Measurements from ENCODE around the gene C2CD3. TPM values are rescaled to one million over a fixed set of nuclear protein-coding genes. Genes with fewer than 3 reads are reported as not detected.
"Not testable (repeated sequence)": the region's sequence is repeated elsewhere in the genome, so short reads cannot be mapped to it uniquely, and the experiment has no call there.

Gene C2CD3
- total RNA-seq, 2 experiments from 2014 or later: 24.9 to 25.3 TPM

DNA sequence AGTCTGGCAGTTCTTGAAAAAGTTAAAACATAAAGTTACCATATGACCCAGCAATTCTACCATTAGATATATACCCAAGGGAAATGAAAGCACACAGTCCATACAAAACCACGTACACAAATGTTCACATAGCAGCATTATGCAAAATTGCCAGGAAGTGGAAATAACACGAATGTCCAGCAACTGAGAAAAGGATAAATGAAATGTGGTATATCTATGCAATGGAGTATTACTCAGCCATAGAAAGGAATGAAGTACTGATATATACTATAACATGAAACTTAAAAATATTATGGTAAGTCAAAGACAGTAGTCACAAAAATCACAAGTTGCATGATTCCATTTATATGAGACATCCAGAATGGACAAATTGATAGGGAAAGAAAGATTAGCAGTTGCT, 57.9 kb downstream of the C2CD3 start:
- no peak for DNase-seq
- Mint-ChIP-seq H3K27ac (no peak overlapping the region), H3K4me1 (no peaks in the 10 kb centered on the region), H3K9me3 (peaks cover 2% of the 10 kb centered on the region), H3K4me3 (no peak overlapping the region), H3K36me3 (peaks cover 38% of the 10 kb centered on the region), H3K27me3 (no peaks in the 10 kb centered on the region)

DNA sequence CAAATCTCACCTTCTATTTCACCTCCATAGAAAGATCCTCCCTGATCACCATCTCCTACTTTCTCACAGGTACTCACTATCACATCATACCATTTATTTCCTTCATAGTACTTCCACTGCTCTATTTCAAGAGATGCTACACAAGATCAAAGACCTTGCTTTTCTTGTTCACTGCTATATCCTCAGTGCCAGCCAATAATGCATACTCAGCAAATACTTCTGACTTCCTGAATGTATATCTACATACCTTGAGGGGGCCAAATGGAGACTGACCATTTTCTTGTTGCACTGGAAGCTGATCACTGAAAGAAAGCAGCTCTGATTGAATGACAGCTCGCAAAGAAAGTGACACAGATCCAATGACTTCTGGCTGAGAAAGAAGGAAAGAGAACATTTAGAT, 64.7 kb downstream of the C2CD3 start:
- no peak overlapping the region for H3K4me3 Mint-ChIP-seq
- H3K4me1 Mint-ChIP-seq: no peaks in the 10 kb centered on the region
- DNase-seq: no peak
- no peaks in the 10 kb centered on the region for H3K9me3 Mint-ChIP-seq
- H3K27ac Mint-ChIP-seq: no peak overlapping the region
- H3K27me3 Mint-ChIP-seq: no peaks in the 10 kb centered on the region
- peaks cover 16% of the 10 kb centered on the region for H3K36me3 Mint-ChIP-seq

GRCh38 chr11:74102321-74102720, 68.5 kb downstream of the C2CD3 start:
- Mint-ChIP-seq H3K36me3 (peaks cover 23% of the 10 kb centered on the region), H3K4me1 (peaks cover 2% of the 10 kb centered on the region), H3K27ac (no peak overlapping the region), H3K27me3 (no peaks in the 10 kb centered on the region), H3K9me3 (no peaks in the 10 kb centered on the region), H3K4me3 (no peak overlapping the region)
- DNase-seq: no peak

DNA sequence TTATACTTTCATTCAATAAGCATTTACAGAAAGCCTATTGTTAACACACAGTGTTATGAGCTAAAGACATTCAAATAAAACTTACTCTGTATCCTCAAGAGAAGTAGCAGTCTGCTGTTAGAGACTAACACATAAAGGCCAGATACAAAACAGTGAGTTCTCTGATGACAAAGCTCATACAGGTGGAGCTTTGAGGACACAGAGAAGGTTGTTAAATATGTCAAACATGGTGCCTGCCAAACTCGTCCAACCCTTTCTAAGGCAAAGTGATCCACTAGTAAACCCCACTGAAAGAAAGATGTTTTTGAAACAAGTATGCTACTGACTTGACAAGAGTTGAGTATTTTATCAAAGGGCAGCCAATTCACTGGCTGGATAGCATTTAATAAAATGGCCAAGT, 70.1 kb downstream of the C2CD3 start:
- Mint-ChIP-seq H3K27ac (peak overlapping the region; percentile 12), H3K4me3 (no peak overlapping the region)

GRCh38 chr11:74100231-74100630, 70.6 kb downstream of the C2CD3 start:
- no peaks in the 10 kb centered on the region for H3K9me3 Mint-ChIP-seq
- H3K36me3 Mint-ChIP-seq: peaks cover 19% of the 10 kb centered on the region
- H3K27ac Mint-ChIP-seq: no peak overlapping the region
- no peak overlapping the region for H3K4me3 Mint-ChIP-seq
- no peaks in the 10 kb centered on the region for H3K27me3 Mint-ChIP-seq
- peaks cover 2% of the 10 kb centered on the region for H3K4me1 Mint-ChIP-seq
- DNase-seq: no peak

More for the DNA sequence above, 70.1 kb downstream of the C2CD3 start:
- no peaks in the 10 kb centered on the region for H3K27me3 Mint-ChIP-seq
- peaks cover 20% of the 10 kb centered on the region for H3K36me3 Mint-ChIP-seq
- no peaks in the 10 kb centered on the region for H3K9me3 Mint-ChIP-seq
- peaks cover 2% of the 10 kb centered on the region for H3K4me1 Mint-ChIP-seq
- DNase-seq: no peak

- no peak overlapping the region for H3K27ac Mint-ChIP-seq
- H3K9me3 Mint-ChIP-seq: no peaks in the 10 kb centered on the region
- H3K27me3 Mint-ChIP-seq: no peaks in the 10 kb centered on the region
- no peak overlapping the region for H3K4me3 Mint-ChIP-seq
- DNase-seq: no peak
- peaks cover 24% of the 10 kb centered on the region for H3K36me3 Mint-ChIP-seq
- peaks cover 2% of the 10 kb centered on the region for H3K4me1 Mint-ChIP-seq
Observed at GRCh38 chr11:74097686-74098237, 73.0 kb downstream of the C2CD3 start.

- no peaks in the 10 kb centered on the region for H3K27me3 Mint-ChIP-seq
- H3K27ac Mint-ChIP-seq: no peak overlapping the region
- no peak overlapping the region for H3K4me3 Mint-ChIP-seq
- H3K36me3 Mint-ChIP-seq: peaks cover 22% of the 10 kb centered on the region
- no peak for DNase-seq
- peaks cover 2% of the 10 kb centered on the region for H3K4me1 Mint-ChIP-seq
- H3K9me3 Mint-ChIP-seq: no peaks in the 10 kb centered on the region
Observed at GRCh38 chr11:74094393-74094792, 76.4 kb downstream of the C2CD3 start.

DNA sequence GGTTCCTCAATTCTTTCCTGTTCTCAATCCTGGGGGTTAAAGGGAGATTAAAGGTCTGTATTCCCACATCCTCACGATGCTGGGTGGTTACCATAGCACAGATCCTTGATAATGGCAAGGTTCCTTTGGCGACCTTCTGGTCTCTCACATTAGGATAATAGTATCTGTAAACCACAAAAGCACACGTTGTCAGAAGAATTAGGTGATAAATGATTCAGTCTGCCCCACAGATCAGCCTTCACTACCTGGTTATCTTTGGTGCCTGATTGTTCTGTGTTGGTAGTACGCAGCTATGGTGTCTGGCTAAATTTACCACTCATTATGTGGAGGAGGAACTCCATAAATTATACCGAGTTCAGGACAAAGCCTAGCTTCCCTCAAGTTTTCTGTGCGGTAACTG, 78.4 kb downstream of the C2CD3 start:
- no peak overlapping the region for H3K4me3 Mint-ChIP-seq
- H3K27me3 Mint-ChIP-seq: no peaks in the 10 kb centered on the region
- no peaks in the 10 kb centered on the region for H3K4me1 Mint-ChIP-seq
- no peak overlapping the region for H3K27ac Mint-ChIP-seq
- H3K9me3 Mint-ChIP-seq: no peaks in the 10 kb centered on the region
- no peak for DNase-seq
- peaks cover 18% of the 10 kb centered on the region for H3K36me3 Mint-ChIP-seq

DNA sequence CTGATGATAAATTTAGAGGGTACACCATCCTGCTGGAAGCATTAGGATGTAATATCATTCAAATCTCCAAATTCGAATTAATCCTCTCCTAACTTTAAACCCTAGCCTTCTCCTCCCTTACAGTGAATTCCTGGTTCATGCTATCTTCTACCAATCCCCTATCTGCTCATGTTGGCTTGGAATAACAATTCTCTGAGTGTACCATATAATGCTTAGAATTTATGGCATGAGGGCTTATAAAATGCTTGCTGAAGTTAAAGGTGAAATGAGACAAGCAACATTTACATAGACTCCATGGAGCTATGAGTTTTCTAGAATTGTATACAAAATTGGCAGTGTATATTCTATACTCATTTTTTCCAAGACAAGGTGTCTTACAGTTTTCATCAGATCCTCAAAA, 79.3 kb downstream of the C2CD3 start:
- no peak for DNase-seq
- peaks cover 14% of the 10 kb centered on the region for H3K36me3 Mint-ChIP-seq
- no peak overlapping the region for H3K27ac Mint-ChIP-seq
- no peaks in the 10 kb centered on the region for H3K4me1 Mint-ChIP-seq
- H3K27me3 Mint-ChIP-seq: no peaks in the 10 kb centered on the region
- no peaks in the 10 kb centered on the region for H3K9me3 Mint-ChIP-seq
- no peak overlapping the region for H3K4me3 Mint-ChIP-seq

GRCh38 chr11:74090701-74091100, 80.1 kb downstream of the C2CD3 start:
- no peak for DNase-seq
- Mint-ChIP-seq H3K36me3 (peaks cover 14% of the 10 kb centered on the region), H3K27me3 (no peaks in the 10 kb centered on the region), H3K4me3 (no peak overlapping the region), H3K4me1 (no peaks in the 10 kb centered on the region), H3K27ac (no peak overlapping the region), H3K9me3 (no peaks in the 10 kb centered on the region)

GRCh38 chr11:74086242-74086884, 84.4 kb downstream of the C2CD3 start:
- Mint-ChIP-seq H3K36me3 (peaks cover 35% of the 10 kb centered on the region), H3K27ac (no peak overlapping the region), H3K4me1 (no peaks in the 10 kb centered on the region), H3K27me3 (no peaks in the 10 kb centered on the region), H3K4me3 (no peak overlapping the region), H3K9me3 (no peaks in the 10 kb centered on the region)
- DNase-seq: no peak

DNA sequence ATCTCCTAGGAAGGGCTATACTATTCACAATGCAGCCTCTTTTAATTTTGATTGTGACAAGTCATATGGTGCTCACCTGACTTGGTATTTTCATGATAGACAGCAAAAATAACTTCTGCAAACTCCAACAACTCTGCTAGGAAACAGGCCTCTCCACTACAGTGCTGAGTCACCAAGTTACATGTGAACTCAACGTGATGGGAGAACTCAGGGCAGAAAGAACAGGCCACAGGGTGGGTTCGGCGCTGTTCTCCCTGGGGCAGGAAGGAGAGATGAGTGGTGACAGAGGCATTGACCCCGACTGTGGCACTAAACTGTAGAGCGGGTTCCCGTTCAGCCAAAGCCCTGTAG, 85.3 kb downstream of the C2CD3 start:
- DNase-seq: no peak
- H3K36me3 Mint-ChIP-seq: peaks cover 36% of the 10 kb centered on the region
- H3K9me3 Mint-ChIP-seq: no peaks in the 10 kb centered on the region
- no peak overlapping the region for H3K27ac Mint-ChIP-seq
- no peaks in the 10 kb centered on the region for H3K27me3 Mint-ChIP-seq
- no peaks in the 10 kb centered on the region for H3K4me1 Mint-ChIP-seq
- H3K4me3 Mint-ChIP-seq: no peak overlapping the region

GRCh38 chr11:74084796-74085541, 85.8 kb downstream of the C2CD3 start:
- peaks cover 36% of the 10 kb centered on the region for H3K36me3 Mint-ChIP-seq
- H3K4me3 Mint-ChIP-seq: no peak overlapping the region
- H3K27me3 Mint-ChIP-seq: no peaks in the 10 kb centered on the region
- no peak overlapping the region for H3K27ac Mint-ChIP-seq
- no peaks in the 10 kb centered on the region for H3K4me1 Mint-ChIP-seq
- no peak for DNase-seq
- no peaks in the 10 kb centered on the region for H3K9me3 Mint-ChIP-seq

DNA sequence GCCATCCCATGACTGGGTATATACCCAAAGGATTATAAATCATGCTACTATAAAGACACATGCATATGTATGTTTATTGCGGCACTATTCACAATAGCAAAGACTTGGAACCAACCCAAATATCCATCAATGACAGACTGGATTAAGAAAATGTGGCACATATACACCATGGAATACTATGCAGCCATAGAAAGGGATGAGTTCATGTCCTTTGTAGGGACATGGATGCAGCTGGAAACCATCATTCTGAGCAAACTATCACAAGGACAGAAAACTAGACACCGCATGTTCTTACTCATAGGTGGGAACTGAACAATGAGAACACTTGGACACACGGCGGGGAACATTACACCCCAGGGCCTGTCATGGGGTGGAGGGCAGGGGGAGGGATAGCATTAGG, 86.9 kb downstream of the C2CD3 start:
- H3K27ac Mint-ChIP-seq, H3K9me3 Mint-ChIP-seq, H3K4me1 Mint-ChIP-seq, DNase-seq, H3K27me3 Mint-ChIP-seq, H3K4me3 Mint-ChIP-seq: not testable (repeated sequence)
- H3K36me3 Mint-ChIP-seq: peaks cover 36% of the 10 kb centered on the region

DNA sequence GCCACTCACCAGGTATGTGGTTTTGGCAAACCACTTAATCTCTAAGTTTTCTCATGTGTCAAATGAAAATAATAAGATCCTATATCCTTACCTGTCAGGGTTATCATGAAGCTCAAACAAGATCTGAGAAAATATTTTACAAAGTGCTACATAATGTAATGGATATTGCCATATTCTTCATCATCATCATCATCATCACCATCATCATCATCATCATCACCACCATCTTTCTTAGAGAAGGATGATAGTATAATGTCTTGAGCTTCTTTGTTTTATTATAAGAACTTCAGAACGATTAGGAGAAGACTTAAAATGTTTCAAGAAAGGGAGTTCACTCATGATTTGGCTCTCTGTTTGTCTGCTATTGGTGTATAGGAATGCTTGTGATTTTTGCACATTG, 89.4 kb downstream of the C2CD3 start:
- Mint-ChIP-seq H3K27me3 (no peaks in the 10 kb centered on the region), H3K27ac (no peak overlapping the region), H3K36me3 (peaks cover 40% of the 10 kb centered on the region), H3K4me1 (no peaks in the 10 kb centered on the region), H3K4me3 (no peak overlapping the region), H3K9me3 (no peaks in the 10 kb centered on the region)
- DNase-seq: no peak

- Mint-ChIP-seq H3K4me1 (no peaks in the 10 kb centered on the region), H3K36me3 (peaks cover 27% of the 10 kb centered on the region), H3K9me3 (no peaks in the 10 kb centered on the region), H3K4me3 (no peak overlapping the region), H3K27ac (no peak overlapping the region), H3K27me3 (no peaks in the 10 kb centered on the region)
- DNase-seq: no peak
Observed at GRCh38 chr11:74077193-74077592, 93.6 kb downstream of the C2CD3 start.

Measured in activated naive CD8-positive, alpha-beta T cell treated with anti-CD3 and anti-CD28 coated beads for 36 hours (primary cell).